SK-N-SH (cell line): Measurements from ENCODE around the gene XYLT2. TPM values are rescaled to one million over a fixed set of nuclear protein-coding genes. Genes with fewer than 3 reads are reported as not detected.

Source experiments
- CTCF ChIA-PET: fragments of 300-600, 350-600 bp; formaldehyde crosslinking; extraction: SDS; loops from one replicate; lab custom pipeline; 2021; lab: Yijun Ruan, JAX
- POLR2A ChIA-PET: fragments of 350-600 bp; sonication (Branson Sonifier 250); formaldehyde crosslinking; extraction: SDS; loops from one replicate; lab custom pipeline; 2020; ENCODE audit warnings: antibody characterized with exemption, inconsistent platforms; lab: Yijun Ruan, JAX
- DNase-seq: peaks from one replicate; pipeline ENCODE4 v3.0.0; 2012
- H2AFZ ChIP-seq: fragments of 200-600 bp; sonication (generic); 2 replicates; pipeline ENCODE4 v1.8.1; 2016; ENCODE audit warnings: antibody characterized with exemption, mild to moderate bottlenecking, low read depth
- H3F3A ChIP-seq: fragments of 200-600 bp; sonication (generic); replicated peaks from 2 replicates; pipeline ENCODE3; 2016; ENCODE audit warnings: antibody characterized with exemption, mild to moderate bottlenecking; ENCODE audit not compliant: insufficient read depth
- H3K27ac ChIP-seq, 2 experiments: fragments of 200-500 bp in 1 of 2; fragments of 200-600 bp in 1 of 2; sonication (Bioruptor generic) in 1 of 2; sonication (generic), shearing (Covaris generic) in 1 of 2; 2 replicates each; pipeline versions ENCODE4 v1.5.1 to v1.6.1; 2014 to 2016; ENCODE audit warnings: low read depth in 2 of 2, inconsistent platforms in 1 of 2, low read length in 1 of 2, mild to moderate bottlenecking in 1 of 2, mixed read lengths in 1 of 2
- H3K27me3 ChIP-seq: fragments of 200-600 bp; sonication (generic), shearing (Covaris generic); 2 replicates; pipeline ENCODE4 v1.6.1; 2016; ENCODE audit warnings: mixed run types; ENCODE audit not compliant: insufficient read depth
- H3K36me3 ChIP-seq, 2 experiments: fragments of 200-500 bp in 1 of 2; fragments of 200-600 bp in 1 of 2; sonication (Bioruptor generic) in 1 of 2; sonication (generic) in 1 of 2; replicated peaks in 1 of 2; 2 replicates each; pipeline versions ENCODE3 to v1.5.1; 2014 to 2016; ENCODE audit warnings: low read length in 1 of 2, mild to moderate bottlenecking in 1 of 2; ENCODE audit not compliant: insufficient read depth in 2 of 2, control insufficient read depth in 1 of 2
- H3K4me1 ChIP-seq, 2 experiments: fragments of 200-500 bp in 1 of 2; fragments of 200-600 bp in 1 of 2; sonication (Bioruptor generic) in 1 of 2; sonication (generic), shearing (Covaris generic) in 1 of 2; 2 replicates each; pipeline versions ENCODE4 v1.5.1 to v1.6.1; 2014 to 2016; ENCODE audit warnings: low read depth in 1 of 2, low read length in 1 of 2, mixed run types in 1 of 2; ENCODE audit not compliant: insufficient read depth in 2 of 2, control insufficient read depth in 1 of 2
- H3K4me2 ChIP-seq: fragments of 200-600 bp; sonication (generic), shearing (Covaris generic); 2 replicates; pipeline ENCODE4 v1.6.1; 2017; ENCODE audit warnings: mixed run types
- H3K4me3 ChIP-seq, 2 experiments: fragments of 200-500 bp in 1 of 2; fragments of 200-600 bp in 1 of 2; sonication (Bioruptor generic) in 1 of 2; sonication (generic), shearing (Covaris generic) in 1 of 2; 2 replicates each; pipeline versions ENCODE4 v1.5.1 to v1.8.1; 2014 to 2016; ENCODE audit warnings: low read depth in 2 of 2, inconsistent platforms in 1 of 2, low read length in 1 of 2, mild to moderate bottlenecking in 1 of 2, mixed read lengths in 1 of 2, moderate library complexity in 1 of 2
- H3K79me2 ChIP-seq: fragments of 200-600 bp; sonication (generic); 2 replicates; pipeline ENCODE4 v1.8.1; 2017; ENCODE audit warnings: mild to moderate bottlenecking; ENCODE audit not compliant: insufficient read depth
- H3K9ac ChIP-seq: fragments of 200-600 bp; sonication (generic); 2 replicates; pipeline ENCODE4 v1.6.1; 2017; ENCODE audit warnings: mixed run types
- H3K9me2 ChIP-seq: fragments of 200-600 bp; sonication (generic); 2 replicates; pipeline ENCODE4 v1.6.1; 2017; ENCODE audit warnings: mixed run types
- H3K9me3 ChIP-seq: fragments of 200-600 bp; sonication (generic); 2 replicates; pipeline ENCODE4 v1.6.1; 2017; ENCODE audit warnings: mixed run types, mild to moderate bottlenecking, moderate library complexity
- H4K20me1 ChIP-seq: fragments of 200-600 bp; sonication (generic); 2 replicates; pipeline ENCODE4 v1.6.1; 2017; ENCODE audit warnings: mild to moderate bottlenecking, mixed run types; ENCODE audit not compliant: insufficient read depth
- ELF1 ChIP-seq: IDR thresholded peaks from 2 replicates; pipeline ENCODE4 v1.4.0; 2012
- EZH2phosphoT487 ChIP-seq: fragments of 200-600 bp; sonication (generic); IDR thresholded peaks from 2 replicates; pipeline ENCODE4 v1.6.1; 2017; ENCODE audit warnings: low read depth, mixed run types, mild to moderate bottlenecking, antibody characterized with exemption, moderate library complexity, borderline replicate concordance
- FOSL2 ChIP-seq: IDR thresholded peaks from 2 replicates; pipeline ENCODE4 v1.4.0; 2012; ENCODE audit warnings: low read depth, mild to moderate bottlenecking, moderate library complexity, borderline replicate concordance
- GATA2 ChIP-seq: sonication (generic); formaldehyde crosslinking; IDR thresholded peaks from 2 replicates; pipeline ENCODE4 v1.5.0; 2020; ENCODE audit warnings: mild to moderate bottlenecking, missing genetic modification reagents
- MEF2A ChIP-seq: IDR thresholded peaks from 2 replicates; pipeline ENCODE4 v1.4.0; 2012; ENCODE audit warnings: low read depth, borderline replicate concordance
- MXI1 ChIP-seq: IDR thresholded peaks from 2 replicates; pipeline ENCODE4 v1.6.1; 2012; ENCODE audit warnings: mild to moderate bottlenecking, low read depth, low read length, improper control_type of control experiment
- SIN3A ChIP-seq: IDR thresholded peaks from 2 replicates; pipeline ENCODE4 v1.6.1; 2012; ENCODE audit warnings: low read depth, mild to moderate bottlenecking, low read length, moderate library complexity, borderline replicate concordance
- ZBTB33 ChIP-seq: IDR thresholded peaks from 2 replicates; pipeline ENCODE4 v1.4.0; 2012; ENCODE audit warnings: low read depth, borderline replicate concordance
- WGBS: methylation state at CpG from one replicate; pipeline ENCODE4 v1.1.6; 2017; ENCODE audit warnings: low lambda C conversion rate; 5-methylcytosine and 5-hydroxymethylcytosine counted together
- polyA plus RNA-seq, 3 experiments: library from polyadenylated mRNA; depleted of rRNA; stranded (reverse); fragments of >200 nt; gene quantifications; 2 replicates each; pipeline ENCODE4 v1.2.3, GENCODE V29; 2012
- TF ChIP-seq, protein P1 (sequence below): IDR thresholded peaks from 2 replicates; pipeline ENCODE4 v1.4.0; 2012; ENCODE audit warnings: low read depth
- TF ChIP-seq, protein P2 (sequence below): IDR thresholded peaks from 2 replicates; pipeline ENCODE4 v1.6.1; 2012; ENCODE audit warnings: mild to moderate bottlenecking, low read depth, low read length, moderate library complexity
- TF ChIP-seq, protein P3 (sequence below): fragments of 150-350 bp; IDR thresholded peaks from 2 replicates; pipeline ENCODE4 v1.6.1; 2016; ENCODE audit warnings: mild to moderate bottlenecking, low read depth, low read length

Gene XYLT2
- polyA plus RNA-seq, 1 of the 3 experiments (the other 2 are of a cell fraction), result 28.4 TPM

- no peak for TF ChIP-seq ZBTB33
- TF ChIP-seq MXI1, result peak; percentile 82; the same call in 1 of the 2 replicates
- TF ChIP-seq FOSL2, result no peak
- TF ChIP-seq EZH2phosphoT487, result no peak
- TF ChIP-seq, protein P1, sequence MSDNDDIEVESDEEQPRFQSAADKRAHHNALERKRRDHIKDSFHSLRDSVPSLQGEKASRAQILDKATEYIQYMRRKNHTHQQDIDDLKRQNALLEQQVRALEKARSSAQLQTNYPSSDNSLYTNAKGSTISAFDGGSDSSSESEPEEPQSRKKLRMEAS, result no peak
- TF ChIP-seq ELF1, result no peak
- TF ChIP-seq, protein P2, sequence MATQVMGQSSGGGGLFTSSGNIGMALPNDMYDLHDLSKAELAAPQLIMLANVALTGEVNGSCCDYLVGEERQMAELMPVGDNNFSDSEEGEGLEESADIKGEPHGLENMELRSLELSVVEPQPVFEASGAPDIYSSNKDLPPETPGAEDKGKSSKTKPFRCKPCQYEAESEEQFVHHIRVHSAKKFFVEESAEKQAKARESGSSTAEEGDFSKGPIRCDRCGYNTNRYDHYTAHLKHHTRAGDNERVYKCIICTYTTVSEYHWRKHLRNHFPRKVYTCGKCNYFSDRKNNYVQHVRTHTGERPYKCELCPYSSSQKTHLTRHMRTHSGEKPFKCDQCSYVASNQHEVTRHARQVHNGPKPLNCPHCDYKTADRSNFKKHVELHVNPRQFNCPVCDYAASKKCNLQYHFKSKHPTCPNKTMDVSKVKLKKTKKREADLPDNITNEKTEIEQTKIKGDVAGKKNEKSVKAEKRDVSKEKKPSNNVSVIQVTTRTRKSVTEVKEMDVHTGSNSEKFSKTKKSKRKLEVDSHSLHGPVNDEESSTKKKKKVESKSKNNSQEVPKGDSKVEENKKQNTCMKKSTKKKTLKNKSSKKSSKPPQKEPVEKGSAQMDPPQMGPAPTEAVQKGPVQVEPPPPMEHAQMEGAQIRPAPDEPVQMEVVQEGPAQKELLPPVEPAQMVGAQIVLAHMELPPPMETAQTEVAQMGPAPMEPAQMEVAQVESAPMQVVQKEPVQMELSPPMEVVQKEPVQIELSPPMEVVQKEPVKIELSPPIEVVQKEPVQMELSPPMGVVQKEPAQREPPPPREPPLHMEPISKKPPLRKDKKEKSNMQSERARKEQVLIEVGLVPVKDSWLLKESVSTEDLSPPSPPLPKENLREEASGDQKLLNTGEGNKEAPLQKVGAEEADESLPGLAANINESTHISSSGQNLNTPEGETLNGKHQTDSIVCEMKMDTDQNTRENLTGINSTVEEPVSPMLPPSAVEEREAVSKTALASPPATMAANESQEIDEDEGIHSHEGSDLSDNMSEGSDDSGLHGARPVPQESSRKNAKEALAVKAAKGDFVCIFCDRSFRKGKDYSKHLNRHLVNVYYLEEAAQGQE, result no peak
- 0 out of 2 replicates have a peak, but pooled peaks have one; percentile 34 for TF ChIP-seq SIN3A
These were observed 23.7 kb upstream of the XYLT2 start (continued) for GRCh38 chr17:50322271-50322670.

DNA sequence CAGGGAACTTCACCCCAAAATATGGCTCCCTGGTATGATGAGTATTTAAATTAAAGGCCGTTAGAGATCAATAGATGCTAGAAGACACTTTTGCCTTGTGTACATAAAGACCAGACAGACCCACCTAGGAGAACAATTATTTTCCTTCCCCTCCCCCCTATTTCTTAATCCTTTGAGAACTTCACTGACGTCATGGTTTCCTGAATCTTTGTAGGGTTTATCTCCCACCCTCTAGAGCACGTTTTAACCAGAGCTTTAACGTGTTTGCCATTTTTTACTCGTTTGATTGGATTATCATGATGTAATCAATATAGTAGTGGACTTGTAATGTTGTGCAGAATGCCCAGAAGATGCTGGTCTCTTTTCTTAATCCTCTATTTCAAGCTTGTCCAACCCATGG lies 22.9 kb upstream of the XYLT2 start:
- Histone ChIP-seq H3K27me3 (no peaks in the 10 kb centered on the region), H3K9ac (no peak overlapping the region), H3K79me2 (no peaks in the 10 kb centered on the region), H3K4me3 (no peak overlapping the region), H3K9me3 (no peaks in the 10 kb centered on the region), H2AFZ (no peak overlapping the region), H4K20me1 (no peaks in the 10 kb centered on the region), H3K4me2 (no peak overlapping the region), H3K36me3 (no peaks in the 10 kb centered on the region), H3F3A (peaks cover 11% of the 10 kb centered on the region), H3K4me1 (no peaks in the 10 kb centered on the region), H3K9me2 (no peaks in the 10 kb centered on the region), H3K27ac (no peak overlapping the region)
- ChIA-PET CTCF (interaction anchor here (0.9 to 5.9 kb wide), 11 partner anchors 8 to 156 kb away, joined by 3 to 36 read pairs (median 5); partner anchors contain the start of genes COL1A1 and LRRC59), POLR2A (no interaction called here)
- 73% methylated on average over 5 of the region's 5 CpGs for WGBS
- no peak for DNase-seq
- no peak for TF ChIP-seq MEF2A
- TF ChIP-seq, protein P3, sequence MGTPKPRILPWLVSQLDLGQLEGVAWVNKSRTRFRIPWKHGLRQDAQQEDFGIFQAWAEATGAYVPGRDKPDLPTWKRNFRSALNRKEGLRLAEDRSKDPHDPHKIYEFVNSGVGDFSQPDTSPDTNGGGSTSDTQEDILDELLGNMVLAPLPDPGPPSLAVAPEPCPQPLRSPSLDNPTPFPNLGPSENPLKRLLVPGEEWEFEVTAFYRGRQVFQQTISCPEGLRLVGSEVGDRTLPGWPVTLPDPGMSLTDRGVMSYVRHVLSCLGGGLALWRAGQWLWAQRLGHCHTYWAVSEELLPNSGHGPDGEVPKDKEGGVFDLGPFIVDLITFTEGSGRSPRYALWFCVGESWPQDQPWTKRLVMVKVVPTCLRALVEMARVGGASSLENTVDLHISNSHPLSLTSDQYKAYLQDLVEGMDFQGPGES, result no peak
- TF ChIP-seq GATA2, result no peak
